GM18951 (cell line): ENCODE data around the gene TMEM272.

Experiments
- POLR2A ChIP-seq: IDR thresholded peaks from 4 replicates; pipeline ENCODE4 v1.6.1; 2011; ENCODE audit warnings: mild to moderate bottlenecking; ENCODE audit not compliant: insufficient read length, insufficient read depth; ENCODE audit errors: extremely low read depth
- in situ Hi-C: fragments of 300-500 bp; cut with MboI; formaldehyde crosslinking; loops from one replicate; pipeline ENCODE4 v1.12.0; 2022; ENCODE audit warnings: low sequenced_read_pairs, mixed read lengths, inconsistent platforms; ENCODE audit not compliant: unreplicated experiment

TMEM272 gene

DNA sequence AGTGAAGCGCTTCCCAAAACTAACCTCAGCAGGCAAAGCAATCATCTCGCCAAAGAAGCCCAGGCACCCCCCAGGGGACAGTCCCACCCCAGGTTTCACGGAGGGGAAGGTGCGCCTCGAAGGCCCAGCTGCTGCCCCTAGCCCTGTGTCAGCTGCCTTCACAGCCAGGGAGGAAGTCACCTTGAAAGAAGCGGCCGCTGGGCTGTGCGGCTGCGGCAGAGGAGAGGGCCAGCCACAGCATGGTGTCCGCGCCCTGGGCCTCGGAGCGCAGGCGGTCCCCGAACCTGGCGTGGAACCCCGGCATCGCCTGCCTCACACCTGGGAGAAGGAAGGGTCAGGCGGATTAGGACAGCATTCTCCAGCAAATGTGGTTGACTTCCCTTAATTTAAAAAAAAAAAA is 76.0 kb downstream of the TMEM272 start:
- in situ Hi-C loops: no loop called here
- no peak for TF ChIP-seq POLR2A

DNA sequence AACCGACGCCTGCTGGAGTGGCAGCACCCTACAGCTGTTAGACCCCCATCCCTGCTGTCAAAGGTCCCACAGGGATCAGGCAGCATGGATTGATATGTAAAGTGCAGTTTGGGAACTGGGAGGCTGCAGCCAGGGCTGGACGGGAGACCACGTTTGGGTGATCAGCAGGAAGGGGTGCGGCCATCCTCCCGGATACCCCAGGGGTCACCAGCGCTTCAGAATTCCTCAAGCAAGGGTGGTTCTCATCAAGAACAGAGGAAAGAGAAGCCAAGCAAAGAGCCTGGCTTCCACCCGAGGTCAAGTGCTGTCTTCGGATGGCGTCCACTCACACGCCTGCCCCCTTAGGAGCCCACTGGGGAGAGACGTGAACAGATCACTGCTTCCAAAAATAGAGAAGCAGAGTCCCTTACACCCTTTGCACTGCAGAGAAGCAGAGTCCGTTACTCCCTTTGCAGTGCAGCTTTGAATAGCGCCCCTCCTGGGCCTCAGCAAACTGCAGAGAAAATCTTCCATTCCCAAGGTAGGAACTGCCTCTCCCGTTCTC is 76.5 kb downstream of the TMEM272 start:
- in situ Hi-C loops: no loop called here
- no peak for TF ChIP-seq POLR2A

DNA sequence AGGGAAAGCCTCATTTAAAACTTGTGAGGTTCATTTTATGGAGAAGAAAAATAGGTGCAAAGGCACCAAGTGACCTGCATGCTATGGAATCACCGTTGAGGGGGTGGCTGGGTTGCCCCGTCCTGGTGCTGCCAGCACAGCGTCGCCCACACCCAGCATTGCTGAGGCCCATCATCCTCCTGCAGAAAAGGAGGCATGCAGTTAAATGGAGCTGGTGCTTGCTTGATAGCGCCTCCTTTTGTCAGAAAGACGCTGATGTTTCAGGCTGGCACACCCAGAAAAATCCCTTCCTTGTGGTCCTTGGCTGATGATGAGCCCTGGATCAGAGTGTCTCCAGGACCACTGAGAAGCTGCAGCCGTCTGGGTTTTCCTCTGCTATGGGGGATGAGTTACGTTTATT is 77.9 kb downstream of the TMEM272 start:
- in situ Hi-C loops: no loop called here

DNA sequence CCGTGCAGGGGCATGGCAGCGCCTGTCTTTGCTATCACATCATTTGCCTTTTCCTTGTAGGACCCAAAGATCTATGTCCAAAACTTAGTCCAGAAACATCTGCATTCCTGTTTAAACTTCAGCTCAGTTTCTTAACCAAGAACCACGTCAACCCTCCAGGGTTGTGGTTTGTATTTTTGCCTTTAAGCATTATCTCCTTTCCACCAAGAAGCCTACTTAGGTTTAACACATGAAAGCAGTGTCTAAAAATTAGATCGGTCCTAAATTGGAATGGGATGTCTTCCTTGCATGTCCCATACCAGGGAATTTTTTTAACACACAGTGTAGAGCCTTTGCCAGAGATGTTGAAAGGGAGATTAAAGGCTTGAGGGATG is 79.8 kb downstream of the TMEM272 start:
- TF ChIP-seq POLR2A: no peak
- in situ Hi-C loops: no loop called here

More for the DNA sequence above, 77.9 kb downstream of the TMEM272 start:
- no peak for TF ChIP-seq POLR2A

DNA sequence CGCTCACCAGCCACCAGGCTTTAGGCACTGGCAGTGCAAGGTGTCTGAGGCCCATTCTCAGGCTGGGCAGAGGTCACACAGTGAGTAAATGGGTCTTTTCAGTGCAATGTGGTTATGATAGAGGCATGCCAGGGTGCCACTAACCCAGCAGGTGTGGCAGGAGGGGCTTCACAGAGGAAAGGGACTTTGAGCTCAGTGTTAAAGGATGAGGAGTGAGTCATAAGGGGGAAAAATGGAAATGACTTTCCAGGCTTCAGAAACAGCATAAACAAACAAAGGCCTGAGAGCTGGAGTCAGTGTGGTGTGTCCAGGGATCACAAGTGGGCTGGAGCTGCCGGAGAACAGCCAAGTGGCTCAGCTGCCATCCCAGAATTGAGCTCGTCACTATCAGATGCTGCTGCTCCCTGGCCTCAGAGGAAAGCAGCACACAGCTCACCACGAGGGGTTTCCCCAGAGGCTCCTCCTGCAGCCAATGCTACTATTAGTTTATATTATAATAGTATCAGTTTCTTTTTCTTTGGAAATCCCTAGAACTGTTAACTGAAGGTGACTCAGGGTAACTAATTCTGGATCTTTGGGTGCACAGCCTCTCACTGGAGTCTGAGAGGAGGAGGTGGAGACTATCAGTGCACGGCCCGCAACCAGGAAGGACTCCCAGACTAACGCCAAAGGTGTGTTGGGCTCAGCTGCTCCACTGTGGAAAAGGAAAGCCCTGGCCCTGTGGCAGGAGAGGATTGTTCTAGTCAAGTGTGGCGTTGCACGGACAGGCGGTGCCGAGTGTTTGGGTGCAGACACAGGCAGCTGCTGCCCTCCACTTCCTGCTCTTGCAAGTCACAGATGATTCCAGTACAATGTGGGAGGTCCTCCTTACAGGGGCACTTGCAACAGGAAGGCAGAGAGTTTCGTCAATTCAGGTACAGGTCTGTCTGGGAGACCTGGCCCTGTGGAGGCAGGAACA is 80.5 kb downstream of the TMEM272 start:
- in situ Hi-C loops: no loop called here
- peak; percentile 65 for TF ChIP-seq POLR2A

DNA sequence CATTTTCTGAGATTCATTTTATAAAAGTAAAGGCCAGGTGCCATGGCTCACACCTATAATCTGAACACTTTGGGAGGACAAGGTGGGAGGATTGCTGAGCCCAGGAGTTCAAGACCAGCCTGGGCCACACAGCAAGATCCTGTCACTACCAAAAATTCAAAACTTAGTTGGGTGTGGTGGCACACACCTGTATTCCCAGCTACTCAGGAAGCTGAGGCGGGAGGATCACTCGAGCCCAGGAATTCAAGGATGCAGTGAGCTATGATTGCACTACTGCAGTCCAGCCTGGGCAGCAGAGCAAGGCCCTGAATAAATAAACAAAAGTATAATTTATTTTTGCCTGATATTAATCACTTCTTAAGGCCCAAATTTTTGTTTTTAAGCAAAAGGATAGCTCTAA is 81.5 kb downstream of the TMEM272 start:
- TF ChIP-seq POLR2A: no peak
- in situ Hi-C loops: no loop called here
